Measurements from ENCODE around the gene ASIC4. TPM values are rescaled to one million over a fixed set of nuclear protein-coding genes. Genes with fewer than 3 reads are reported as not detected.

ASIC4 gene
- total and polyA plus RNA-seq, 2 of the 4 experiments (the other 2 are of a cell fraction), result 0.10 TPM; not detected in 1

DNA sequence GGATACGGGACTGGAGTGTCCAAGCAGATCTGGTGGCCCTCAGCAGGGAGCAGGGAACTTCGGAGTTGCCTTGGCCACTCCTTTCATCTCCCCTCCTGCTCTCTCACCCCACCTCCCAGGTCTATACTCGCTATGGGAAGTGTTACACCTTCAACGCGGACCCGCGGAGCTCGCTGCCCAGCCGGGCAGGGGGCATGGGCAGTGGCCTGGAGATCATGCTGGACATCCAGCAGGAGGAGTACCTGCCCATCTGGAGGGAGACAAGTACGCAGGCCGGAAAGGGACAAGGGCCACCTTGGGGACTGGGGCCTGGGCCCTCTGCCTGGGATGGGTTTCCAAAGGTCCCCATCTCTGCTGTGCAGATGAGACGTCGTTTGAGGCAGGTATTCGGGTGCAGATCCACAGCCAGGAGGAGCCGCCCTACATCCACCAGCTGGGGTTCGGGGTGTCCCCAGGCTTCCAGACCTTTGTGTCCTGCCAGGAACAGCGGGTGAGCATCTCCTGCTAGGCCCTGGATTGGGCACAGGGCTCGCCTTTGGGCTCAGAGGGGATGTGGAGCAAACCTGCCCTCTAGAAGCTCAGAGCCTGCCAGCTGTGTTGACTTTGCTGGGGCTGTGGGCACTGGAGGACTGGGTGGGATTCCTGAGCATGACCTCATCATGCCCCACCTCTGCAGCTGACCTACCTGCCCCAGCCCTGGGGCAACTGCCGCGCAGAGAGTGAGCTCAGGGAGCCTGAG, 17.5 kb downstream of the ASIC4 start:
- H4K5ac ChIP-seq (ENCODE audit: low read depth, low read length), result no peak overlapping the region
- no peak overlapping the region for H3K4ac ChIP-seq (ENCODE audit: low read depth, low read length)
- H3K9me1 ChIP-seq (ENCODE audit: insufficient read depth, low read length), result no peaks in the 10 kb centered on the region
- no peak overlapping the region for H4K91ac ChIP-seq (ENCODE audit: insufficient read depth, low read depth, low read length)
- H2BK120ac ChIP-seq (ENCODE audit: low read depth, low read length), result no peak overlapping the region
- ChIA-PET POLR2A (ENCODE audit: unreplicated experiment) (no interaction called here), CTCF (interaction anchor here (0.5 to 1.2 kb wide), 4 partner anchors 10 to 55 kb away, joined by 3 read pairs; no protein-coding TSS in a partner anchor)
- no peak overlapping the region for H2AK5ac ChIP-seq (ENCODE audit: low read depth, low read length)
- no peak overlapping the region for H3K18ac ChIP-seq (ENCODE audit: low read depth, low read length)
- 78% methylated on average over 9 of the region's 20 CpGs; no CpG with 5 or more reads in 1 of the 2 experiments for WGBS, 2 experiments (ENCODE audit: extremely low coverage in 2 of 2, insufficient read length in 1 of 2)
- H3K4me3 ChIP-seq (ENCODE audit: insufficient read depth, low read depth, low read length), result no peak overlapping the region
- H2AK9ac ChIP-seq (replicated peaks; ENCODE audit: low read depth, low read length, poor library complexity), result no peak overlapping the region
- no peak overlapping the region for H2BK15ac ChIP-seq (ENCODE audit: low read depth, low read length)
- H3K9me3 ChIP-seq (ENCODE audit: control insufficient read depth, insufficient read depth, low read length), result no peaks in the 10 kb centered on the region
- no peaks in the 10 kb centered on the region for H3K36me3 ChIP-seq (ENCODE audit: control insufficient read depth, insufficient read depth, low read length)
- no peak overlapping the region for H2BK20ac ChIP-seq (ENCODE audit: low read depth, low read length)
- H3K27ac ChIP-seq (ENCODE audit: insufficient read depth, low read length), result no peak overlapping the region
- TF ChIP-seq, protein P1, sequence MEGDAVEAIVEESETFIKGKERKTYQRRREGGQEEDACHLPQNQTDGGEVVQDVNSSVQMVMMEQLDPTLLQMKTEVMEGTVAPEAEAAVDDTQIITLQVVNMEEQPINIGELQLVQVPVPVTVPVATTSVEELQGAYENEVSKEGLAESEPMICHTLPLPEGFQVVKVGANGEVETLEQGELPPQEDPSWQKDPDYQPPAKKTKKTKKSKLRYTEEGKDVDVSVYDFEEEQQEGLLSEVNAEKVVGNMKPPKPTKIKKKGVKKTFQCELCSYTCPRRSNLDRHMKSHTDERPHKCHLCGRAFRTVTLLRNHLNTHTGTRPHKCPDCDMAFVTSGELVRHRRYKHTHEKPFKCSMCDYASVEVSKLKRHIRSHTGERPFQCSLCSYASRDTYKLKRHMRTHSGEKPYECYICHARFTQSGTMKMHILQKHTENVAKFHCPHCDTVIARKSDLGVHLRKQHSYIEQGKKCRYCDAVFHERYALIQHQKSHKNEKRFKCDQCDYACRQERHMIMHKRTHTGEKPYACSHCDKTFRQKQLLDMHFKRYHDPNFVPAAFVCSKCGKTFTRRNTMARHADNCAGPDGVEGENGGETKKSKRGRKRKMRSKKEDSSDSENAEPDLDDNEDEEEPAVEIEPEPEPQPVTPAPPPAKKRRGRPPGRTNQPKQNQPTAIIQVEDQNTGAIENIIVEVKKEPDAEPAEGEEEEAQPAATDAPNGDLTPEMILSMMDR (conservative IDR thresholded peaks at IDR 0.05; ENCODE audit: low read depth, low read length), result no peak
- TF ChIP-seq, protein P2, sequence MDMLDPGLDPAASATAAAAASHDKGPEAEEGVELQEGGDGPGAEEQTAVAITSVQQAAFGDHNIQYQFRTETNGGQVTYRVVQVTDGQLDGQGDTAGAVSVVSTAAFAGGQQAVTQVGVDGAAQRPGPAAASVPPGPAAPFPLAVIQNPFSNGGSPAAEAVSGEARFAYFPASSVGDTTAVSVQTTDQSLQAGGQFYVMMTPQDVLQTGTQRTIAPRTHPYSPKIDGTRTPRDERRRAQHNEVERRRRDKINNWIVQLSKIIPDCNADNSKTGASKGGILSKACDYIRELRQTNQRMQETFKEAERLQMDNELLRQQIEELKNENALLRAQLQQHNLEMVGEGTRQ (IDR thresholded peaks at IDR 0.05; ENCODE audit: low read depth, low read length), result no peak
- TF ChIP-seq MAZ (IDR thresholded peaks at IDR 0.05; ENCODE audit: borderline replicate concordance, low read depth, low read length) (no peak), RAD21 (IDR thresholded peaks at IDR 0.05; ENCODE audit: low read length) (no peak), POLR2A (IDR thresholded peaks at IDR 0.05; ENCODE audit: low read depth, low read length) (no peak)
- DNase-seq (no peak), ATAC-seq (ENCODE audit: low read depth) (no peak)
- H3K79me1 ChIP-seq (ENCODE audit: low read depth in 1 of 2, low read length in 2 of 2), result no peaks in the 10 kb centered on the region
- H4K8ac ChIP-seq (ENCODE audit: low read depth in 2 of 2, low read length in 2 of 2), result no peak overlapping the region
- intact Hi-C loops (cut with micrococcal nuclease), result loop anchor here (5.0 kb wide), 1 partner anchor 235 kb away; no protein-coding TSS in a partner anchor
- BruUV-seq (replicated peaks), result no TSS peak
- H3K56ac ChIP-seq (ENCODE audit: extremely low read depth, insufficient read depth, low read length), result no peak overlapping the region
- in situ Hi-C loops (cut with MboI; ENCODE audit: low sequenced_read_pairs), result loop anchor here (5.0 kb wide), 1 partner anchor 130 kb away; no protein-coding TSS in a partner anchor
- H4K20me1 ChIP-seq (ENCODE audit: insufficient read depth, low read length), result no peaks in the 10 kb centered on the region
- H3K27me3 ChIP-seq (ENCODE audit: control insufficient read depth, insufficient read depth, low read length), result peaks cover 49% of the 10 kb centered on the region
- no peak overlapping the region for H3K23ac ChIP-seq (ENCODE audit: low read depth, low read length)
- no peak overlapping the region for H3K4me2 ChIP-seq (ENCODE audit: low read depth, low read length)
- dilution Hi-C loops (cut with HindIII; ENCODE audit: low sequenced_read_pairs, unreplicated experiment), result no loop called here
- H3K14ac ChIP-seq (replicated peaks; ENCODE audit: low read depth, low read length), result no peak overlapping the region
- H3K4me1 ChIP-seq (ENCODE audit: control insufficient read depth, insufficient read depth, low read length), result no peaks in the 10 kb centered on the region
- H2BK5ac ChIP-seq (ENCODE audit: low read depth, low read length, poor library complexity, severe bottlenecking), result no peak overlapping the region
- H2AFZ ChIP-seq (replicated peaks; ENCODE audit: low read length, poor library complexity), result peak overlapping the region; percentile 3
- H3K9ac ChIP-seq (ENCODE audit: low read depth, low read length), result no peak overlapping the region
